ENCODE results near the gene SELENOI. TPM values are rescaled to one million over a fixed set of nuclear protein-coding genes. Genes with fewer than 3 reads are reported as not detected.
"Not testable (repeated sequence)": the region's sequence is repeated elsewhere in the genome, so short reads cannot be mapped to it uniquely, and the experiment has no call there.

Gene SELENOI
- total RNA-seq, 1 donor = 11.6 TPM

GRCh38 chr2:26330604-26331003 is 15.3 kb upstream of the SELENOI start:
- Histone ChIP-seq H3K27ac (ENCODE audit: low read depth, low read length) (no peak overlapping the region), H3K36me3 (ENCODE audit: insufficient read depth, low read length) (no peaks in the 10 kb centered on the region), H3K27me3 (ENCODE audit: insufficient read depth, low read length) (peaks cover 14% of the 10 kb centered on the region), H3K9me3 (ENCODE audit: low read depth, low read length) (no peaks in the 10 kb centered on the region), H3K79me2 (ENCODE audit: insufficient read depth, low read length) (no peaks in the 10 kb centered on the region), H3K4me3 (ENCODE audit: insufficient read depth, low read length) (no peak overlapping the region), H2AFZ (ENCODE audit: low read length) (no peak overlapping the region), H4K20me1 (ENCODE audit: insufficient read depth, low read length) (no peaks in the 10 kb centered on the region), H3K4me1 (ENCODE audit: insufficient read depth, low read length) (peaks cover 15% of the 10 kb centered on the region), H3K4me2 (ENCODE audit: insufficient read depth, low read length) (peak overlapping the region; percentile 50)
- TF ChIP-seq CTCF (IDR thresholded peaks at IDR 0.05; ENCODE audit: extremely low read depth, low read depth, low read length) = no peak
- DNase-seq (ENCODE audit: insufficient read length, low spot score, missing footprints) = peak; percentile 9

GRCh38 chr2:26331321-26331720 is 14.6 kb upstream of the SELENOI start:
- not testable (repeated sequence) for DNase-seq (ENCODE audit: insufficient read length, low spot score, missing footprints); H3K27ac ChIP-seq (ENCODE audit: low read depth, low read length); H3K4me2 ChIP-seq (ENCODE audit: insufficient read depth, low read length); H3K9me3 ChIP-seq (ENCODE audit: low read depth, low read length); H2AFZ ChIP-seq (ENCODE audit: low read length); H3K4me3 ChIP-seq (ENCODE audit: insufficient read depth, low read length); H3K79me2 ChIP-seq (ENCODE audit: insufficient read depth, low read length); H3K36me3 ChIP-seq (ENCODE audit: insufficient read depth, low read length); H4K20me1 ChIP-seq (ENCODE audit: insufficient read depth, low read length)
- Histone ChIP-seq H3K4me1 (ENCODE audit: insufficient read depth, low read length) (peaks cover 15% of the 10 kb centered on the region), H3K27me3 (ENCODE audit: insufficient read depth, low read length) (peaks cover 14% of the 10 kb centered on the region)

GRCh38 chr2:26333293-26333692 is 12.7 kb upstream of the SELENOI start:
- Histone ChIP-seq H3K4me3 (ENCODE audit: insufficient read depth, low read length) (no peak overlapping the region), H3K9me3 (ENCODE audit: low read depth, low read length) (no peaks in the 10 kb centered on the region), H3K4me1 (ENCODE audit: insufficient read depth, low read length) (peaks cover 8% of the 10 kb centered on the region), H3K36me3 (ENCODE audit: insufficient read depth, low read length) (no peaks in the 10 kb centered on the region), H4K20me1 (ENCODE audit: insufficient read depth, low read length) (no peaks in the 10 kb centered on the region), H3K27me3 (ENCODE audit: insufficient read depth, low read length) (peaks cover 14% of the 10 kb centered on the region), H3K79me2 (ENCODE audit: insufficient read depth, low read length) (no peaks in the 10 kb centered on the region), H3K4me2 (ENCODE audit: insufficient read depth, low read length) (no peak overlapping the region), H2AFZ (ENCODE audit: low read length) (no peak overlapping the region), H3K27ac (ENCODE audit: low read depth, low read length) (no peak overlapping the region)
- TF ChIP-seq CTCF (IDR thresholded peaks at IDR 0.05; ENCODE audit: extremely low read depth, low read depth, low read length) = no peak
- DNase-seq (ENCODE audit: insufficient read length, low spot score, missing footprints) = peak; percentile 36

GRCh38 chr2:26335231-26335630 is 10.7 kb upstream of the SELENOI start:
- Histone ChIP-seq H3K4me2 (ENCODE audit: insufficient read depth, low read length) (no peak overlapping the region), H3K27me3 (ENCODE audit: insufficient read depth, low read length) (peaks cover 14% of the 10 kb centered on the region), H3K27ac (ENCODE audit: low read depth, low read length) (no peak overlapping the region), H3K79me2 (ENCODE audit: insufficient read depth, low read length) (no peaks in the 10 kb centered on the region), H3K9me3 (ENCODE audit: low read depth, low read length) (no peaks in the 10 kb centered on the region), H3K4me3 (ENCODE audit: insufficient read depth, low read length) (no peak overlapping the region), H4K20me1 (ENCODE audit: insufficient read depth, low read length) (no peaks in the 10 kb centered on the region), H3K4me1 (ENCODE audit: insufficient read depth, low read length) (peaks cover 3% of the 10 kb centered on the region), H2AFZ (ENCODE audit: low read length) (no peak overlapping the region), H3K36me3 (ENCODE audit: insufficient read depth, low read length) (no peaks in the 10 kb centered on the region)
- TF ChIP-seq CTCF (IDR thresholded peaks at IDR 0.05; ENCODE audit: extremely low read depth, low read depth, low read length) = no peak
- DNase-seq (ENCODE audit: insufficient read length, low spot score, missing footprints) = no peak

Measured in osteoblast (primary cell).